COLO668 (cell line): ENCODE results near the gene PRPF40B.
"Not testable (repeated sequence)": the region's sequence is repeated elsewhere in the genome, so short reads cannot be mapped to it uniquely, and the experiment has no call there.

Source experiments
- DNase-seq: peaks from one replicate; lab custom pipeline; 2025; ENCODE audit not compliant: unreplicated experiment; lab: John Stamatoyannopoulos, UW

PRPF40B gene

GRCh38 chr12:49623142-49623904, at the start of gene PRPF40B:
TSS of gene PRPF40B (plus strand) at chr12:49623561. CDS start at chr12:49623591, 30 bp downstream.
- peak; percentile 87 for DNase-seq

- no peak for DNase-seq
These were observed 45.6 kb upstream of the PRPF40B start for GRCh38 chr12:49577589-49578315.

- no peak for DNase-seq
These were observed 44.8 kb upstream of the PRPF40B start for GRCh38 chr12:49578471-49579112.

GRCh38 chr12:49580572-49581535, 42.5 kb upstream of the PRPF40B start:
- DNase-seq: peak; percentile 65

DNA sequence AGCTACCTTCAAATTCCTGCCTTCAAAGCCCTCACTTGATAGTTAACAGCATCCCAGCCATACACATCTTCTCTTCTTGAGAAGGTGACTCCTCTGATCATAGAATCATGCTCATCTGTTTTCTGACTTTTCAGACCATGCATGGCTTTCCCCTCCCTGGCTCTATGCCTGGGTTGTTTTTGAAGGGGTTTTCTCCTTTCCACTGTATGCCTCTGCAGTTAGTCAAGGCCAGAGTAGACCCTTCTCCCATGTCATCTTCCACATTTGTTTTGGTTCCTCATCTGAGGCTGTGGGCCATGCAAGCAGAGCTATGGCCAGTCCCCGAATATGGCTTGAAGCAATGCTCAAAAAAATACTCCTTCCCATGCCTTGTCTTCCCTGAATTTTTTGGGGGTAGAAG, 41.2 kb upstream of the PRPF40B start:
- no peak for DNase-seq

DNA sequence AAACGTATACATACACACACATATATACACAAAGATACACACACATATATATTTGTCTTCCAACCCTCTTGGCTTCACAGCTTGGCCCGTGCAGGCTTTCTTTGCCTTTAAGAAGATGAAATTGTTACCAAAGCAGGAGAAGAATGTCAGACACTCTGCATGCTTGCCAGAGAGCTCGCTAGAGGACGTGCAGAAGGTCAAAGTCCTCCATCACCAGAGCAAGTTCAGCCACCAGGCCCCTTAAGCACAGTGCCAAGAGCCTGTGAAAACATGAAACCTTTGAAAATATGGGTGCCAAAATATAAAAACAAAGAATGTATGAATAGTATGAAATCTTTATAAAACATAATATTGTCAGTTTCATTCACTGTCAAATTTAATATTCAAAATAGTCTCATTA, 40.5 kb upstream of the PRPF40B start:
- no peak for DNase-seq

DNA sequence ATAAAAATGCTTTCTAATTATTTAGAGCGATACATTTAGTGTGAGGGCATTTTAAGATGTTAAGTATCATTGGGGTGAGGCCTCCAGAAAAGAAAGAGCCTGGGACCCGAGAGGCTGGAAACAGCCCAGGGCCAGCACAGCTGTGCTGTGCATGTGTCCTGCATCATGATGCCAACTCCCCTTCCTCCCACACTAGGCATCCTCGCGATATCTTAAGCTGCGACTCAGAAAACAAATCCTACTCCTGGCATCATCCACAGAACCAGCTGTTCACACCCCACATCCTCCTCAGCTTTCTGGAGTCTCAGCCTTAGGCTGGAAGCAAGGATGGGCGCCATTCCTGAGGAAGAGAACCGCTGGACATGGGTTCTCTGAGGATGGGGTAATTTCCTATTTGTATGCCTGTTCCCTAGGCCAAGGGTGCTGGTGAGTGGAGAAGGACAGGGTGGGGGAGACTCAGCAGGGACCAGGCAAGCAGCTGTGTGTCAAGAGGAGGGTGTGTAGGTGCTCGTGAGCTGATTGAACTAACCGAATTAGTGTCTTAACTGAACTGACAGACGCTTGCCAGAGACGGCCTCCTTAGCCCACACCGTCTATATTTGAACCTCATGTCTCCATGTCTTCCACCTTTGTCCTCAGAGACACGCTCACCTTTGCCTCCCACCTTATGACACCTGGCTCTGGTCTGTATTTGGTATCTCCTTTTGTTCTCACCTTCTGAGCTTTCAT, 39.8 kb upstream of the PRPF40B start:
- DNase-seq: no peak

GRCh38 chr12:49584591-49584990, 38.8 kb upstream of the PRPF40B start:
- DNase-seq: no peak

DNA sequence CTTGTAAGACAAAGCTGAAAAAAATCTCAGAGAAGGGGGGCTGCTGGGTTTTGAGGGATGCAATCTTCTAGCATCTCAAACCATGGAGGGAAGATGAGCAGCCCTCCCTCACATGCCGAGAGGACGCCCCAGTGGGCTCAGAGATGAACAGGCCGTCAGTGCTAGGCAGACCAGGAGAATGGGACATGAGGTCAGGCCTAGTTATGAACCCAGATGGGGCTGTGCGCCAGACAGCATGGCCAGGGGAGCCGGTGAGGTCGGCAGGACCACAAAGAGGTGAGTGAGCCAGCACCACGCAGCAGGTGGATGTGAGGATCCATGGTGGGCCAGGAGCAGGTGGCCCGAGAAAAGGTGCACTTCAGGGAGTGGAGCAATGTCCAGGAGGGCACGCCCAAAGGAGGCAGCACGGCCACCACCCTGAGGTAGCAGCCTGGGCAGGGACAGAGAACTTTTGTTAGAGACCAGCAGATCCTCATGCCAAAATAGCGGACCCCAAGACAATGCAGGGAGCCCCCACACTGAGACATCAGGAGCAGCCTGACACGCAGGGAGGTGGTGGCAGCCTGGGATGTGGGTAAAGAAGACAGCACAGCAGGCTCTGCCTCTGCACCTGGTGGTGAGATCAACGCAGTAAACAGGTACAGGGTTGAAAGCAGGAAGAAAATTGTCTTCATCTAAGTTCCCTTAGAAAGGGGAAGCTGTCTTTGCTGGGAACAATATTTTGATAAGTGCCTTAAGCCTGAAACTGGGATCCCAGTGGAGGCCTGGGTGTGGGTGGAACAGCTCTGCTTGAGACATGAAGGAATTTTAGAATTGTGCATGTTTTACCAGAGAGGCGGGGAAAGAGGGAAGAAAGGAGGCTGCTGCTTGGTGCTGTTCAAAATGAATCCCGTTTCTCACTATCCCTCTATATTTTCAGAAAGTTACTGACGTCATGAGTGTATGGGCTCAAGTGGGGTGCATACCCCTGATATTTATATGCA, 37.6 kb upstream of the PRPF40B start:
- DNase-seq: no peak

DNA sequence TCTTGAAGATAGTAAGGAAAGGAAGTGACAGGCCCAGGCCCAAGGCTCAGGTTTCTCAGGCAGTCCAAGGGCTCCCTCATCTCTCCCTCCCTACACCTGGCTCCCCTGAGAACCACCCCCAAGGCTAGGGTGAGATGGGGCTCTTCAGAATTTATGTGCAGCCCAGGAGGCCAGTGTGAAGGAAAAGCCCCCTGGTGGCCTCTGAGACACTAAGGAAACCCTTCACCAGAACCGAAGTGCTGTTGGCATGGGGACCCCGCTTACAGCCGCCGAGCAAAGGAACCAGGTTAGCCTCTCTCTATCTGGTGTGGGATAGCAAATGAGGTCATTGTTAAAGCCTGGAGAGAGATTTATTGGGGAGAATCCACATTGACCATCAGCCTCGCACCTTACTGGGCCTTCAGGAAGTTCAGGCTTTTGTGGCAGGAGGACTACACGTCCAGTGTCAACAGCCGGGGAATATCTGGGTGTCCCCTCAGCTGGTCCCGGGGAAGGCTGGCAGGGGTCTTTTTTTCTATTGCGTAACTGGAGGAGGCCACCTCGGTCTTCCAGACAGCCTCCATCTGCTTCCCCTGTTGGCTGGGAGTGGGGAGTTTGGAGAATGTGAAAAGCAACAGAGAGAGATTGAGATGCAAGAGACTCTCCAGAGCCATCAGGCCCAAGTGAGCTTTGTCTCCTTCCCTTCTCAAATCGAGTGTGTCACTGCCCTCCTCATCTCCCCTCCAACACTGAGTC, 36.0 kb upstream of the PRPF40B start:
- DNase-seq: no peak

GRCh38 chr12:49588281-49588680, 35.1 kb upstream of the PRPF40B start:
- DNase-seq: no peak

- DNase-seq: no peak
These were observed 34.4 kb upstream of the PRPF40B start for GRCh38 chr12:49588721-49589516.

- no peak for DNase-seq
These were observed 24.8 kb upstream of the PRPF40B start for GRCh38 chr12:49598527-49598926.

DNA sequence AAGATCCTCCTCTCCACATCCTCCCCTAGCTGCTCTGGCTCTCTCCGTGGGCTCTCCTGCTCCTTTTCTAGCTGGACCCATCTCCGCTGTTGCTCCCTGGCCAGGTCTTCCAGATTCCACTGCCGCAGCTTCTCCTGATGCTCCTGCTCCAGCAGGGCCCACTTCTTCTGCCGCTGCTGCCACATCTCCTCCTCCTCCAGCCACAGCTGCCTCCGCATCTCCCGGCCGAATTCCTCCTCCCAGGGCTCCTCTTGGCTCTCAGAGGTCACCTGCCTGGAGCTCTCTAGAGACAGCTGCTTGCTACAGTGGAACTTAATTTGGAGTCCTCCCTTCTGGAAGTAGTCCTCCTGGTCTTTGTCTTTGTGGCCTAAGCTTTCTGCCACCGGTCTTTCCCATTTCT, 23.4 kb upstream of the PRPF40B start:
- DNase-seq: no peak

DNA sequence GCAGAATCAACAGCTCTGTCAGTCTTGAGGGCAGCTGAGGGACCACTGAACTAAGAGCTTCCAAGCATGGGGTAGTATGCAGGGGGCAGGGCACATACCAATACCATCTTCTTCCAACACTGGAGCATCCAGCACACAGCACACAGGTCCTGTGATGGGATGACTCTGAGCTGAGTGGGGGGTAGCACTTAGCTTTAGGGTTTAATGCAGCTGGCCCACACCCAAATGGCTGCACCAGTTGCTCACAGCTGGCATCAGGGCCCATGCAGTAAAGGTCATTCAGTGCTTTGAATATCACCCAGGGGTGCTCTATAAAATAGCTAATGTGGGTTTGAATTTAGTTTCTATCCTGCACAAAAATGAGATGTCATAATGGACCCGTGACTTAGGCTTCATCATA, 19.6 kb upstream of the PRPF40B start:
- no peak for DNase-seq

DNA sequence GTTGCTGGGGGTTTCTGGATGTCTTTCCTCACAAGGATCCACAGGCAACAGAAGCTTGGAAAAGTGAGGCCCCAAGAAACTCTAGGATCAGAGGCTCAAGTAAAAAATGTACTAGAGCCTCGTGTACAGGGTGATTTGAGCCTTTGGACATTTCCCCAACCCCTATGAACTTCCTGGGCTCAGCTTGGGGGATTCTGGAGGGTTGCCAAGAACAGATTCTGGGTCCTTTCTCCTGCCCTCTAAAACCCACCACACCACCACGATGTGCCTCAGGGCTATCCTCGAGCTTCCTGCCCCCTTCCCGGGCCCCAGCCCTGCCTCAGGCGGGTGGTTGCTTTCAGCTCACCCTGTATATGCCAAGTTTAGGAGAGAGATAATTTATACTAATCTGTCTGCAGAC, 18.5 kb upstream of the PRPF40B start:
- DNase-seq: no peak

DNA sequence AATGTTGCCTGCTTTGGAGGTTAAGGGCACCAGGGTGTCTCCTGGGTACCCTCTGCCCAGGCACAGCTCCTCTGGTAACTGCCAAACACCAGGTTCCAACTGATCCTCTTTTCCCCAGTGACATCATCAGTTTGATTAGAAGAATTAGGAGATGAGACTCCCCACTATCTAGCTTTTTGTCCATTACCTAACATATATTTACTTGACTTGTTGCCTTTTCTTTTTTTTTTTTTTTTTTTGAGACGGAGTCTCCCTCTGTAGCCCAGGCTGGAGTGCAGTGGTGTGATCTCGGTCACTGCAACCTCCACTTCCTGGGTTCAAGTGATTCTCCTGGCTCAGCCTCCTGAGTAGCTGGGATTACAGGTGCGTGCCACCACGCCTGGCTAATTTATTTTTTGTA, 17.8 kb upstream of the PRPF40B start, which contains the start of gene FAM186B:
FAM186B (minus strand) TSS at position 101 of the 400 bp plus-strand sequence. CDS start 162 bp downstream, outside the sequence.
- DNase-seq: not testable (repeated sequence)
